ENCODE measurements around the gene CYP20A1. TPM values are rescaled to one million over a fixed set of nuclear protein-coding genes. Genes with fewer than 3 reads are reported as not detected.

The CYP20A1 gene
- total and polyA plus RNA-seq, 2 of the 8 experiments (the other 6 are each of a cell fraction or from before 2014, with no cell fraction given): 6.2 to 21.5 TPM

DNA sequence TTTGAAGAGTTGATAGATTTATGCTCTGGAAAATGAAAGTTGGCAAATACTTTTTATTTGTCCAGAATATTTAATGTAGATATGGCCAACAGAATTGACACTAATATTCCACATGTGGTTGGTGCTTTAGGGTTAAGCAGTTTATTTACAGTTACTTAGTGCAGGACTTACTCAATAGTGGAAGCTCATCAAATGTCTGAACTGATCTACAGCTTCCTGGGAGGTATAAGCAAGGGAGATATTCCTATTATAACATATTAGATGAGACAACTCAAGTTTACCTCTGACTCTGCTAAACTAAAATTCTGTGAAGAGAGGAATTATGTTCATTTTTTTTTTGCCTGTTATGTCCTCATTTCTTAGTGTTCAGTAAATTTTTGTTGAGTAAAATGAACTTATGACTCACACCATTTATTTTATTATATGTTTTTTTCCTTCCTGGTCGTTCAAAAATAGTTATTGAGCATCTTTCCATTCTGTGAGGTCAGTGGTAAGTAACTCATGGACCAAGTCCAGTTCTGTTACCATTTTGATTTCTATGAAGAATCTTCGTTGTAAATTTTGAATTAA, 103.0 kb downstream of the CYP20A1 start:
- no peak overlapping the region for H3K4me3 ChIP-seq (ENCODE audit: extremely low read depth in 1 of 4, insufficient read depth in 2 of 4, low read depth in 3 of 4, low read length in 4 of 4)
- H3K23me2 ChIP-seq (ENCODE audit: low read depth, low read length): no peaks in the 10 kb centered on the region
- H3K14ac ChIP-seq (ENCODE audit: insufficient read length): no peak overlapping the region
- H3K23ac ChIP-seq (ENCODE audit: insufficient read length): no peak overlapping the region
- H3K9ac ChIP-seq (replicated peaks in 1 of 4; ENCODE audit: extremely low read depth in 1 of 4, low read depth in 3 of 4, low read length in 3 of 4): no peak overlapping the region
- DNase-seq (ENCODE audit: low read depth in 1 of 2, low spot score in 2 of 2) (no peak), FAIRE-seq (no peak)
- H4K5ac ChIP-seq (ENCODE audit: insufficient read length, low read depth, low read length): no peak overlapping the region
- no peak overlapping the region for H3K18ac ChIP-seq (ENCODE audit: extremely low read depth, low read length)
- 0 out of 2 replicates have a peak, but pooled peaks cover 4% of the 10 kb centered on the region for H3K79me1 ChIP-seq (ENCODE audit: low read depth, low read length)
- POLR2A ChIA-PET (ENCODE audit: partially characterized antibody): interaction anchor here (0.6 to 4.9 kb wide), 4 partner anchors 8 to 34 kb away, joined by 3 to 40 read pairs (median 4); partner anchors contain the start of gene ABI2
- CTCF ChIA-PET (ENCODE audit: partially characterized antibody): interaction anchor here (1.0 kb wide), 1 partner anchor 13 kb away, joined by 3 read pairs; the partner anchor contains the start of gene ABI2
- no peak overlapping the region for H4K91ac ChIP-seq (replicated peaks; ENCODE audit: insufficient read length, low read length)
- H3K4ac ChIP-seq (replicated peaks; ENCODE audit: insufficient read length, low read depth, low read length): no peak overlapping the region
- H2AK5ac ChIP-seq (ENCODE audit: low read depth, low read length): no peak overlapping the region
- H3K9me3 ChIP-seq (ENCODE audit: insufficient read depth in 2 of 2, low read depth in 1 of 2, low read length in 1 of 2): no peaks in the 10 kb centered on the region
- no peak overlapping the region for H3K4me2 ChIP-seq (ENCODE audit: insufficient read depth in 1 of 2, low read depth in 2 of 2, low read length in 2 of 2)
- no peak overlapping the region for H2BK20ac ChIP-seq (ENCODE audit: low read length)
- H2BK12ac ChIP-seq (ENCODE audit: low read depth, low read length): no peak overlapping the region
- peaks cover 0 to 6% (median 2%) of the 10 kb centered on the region in 4 experiments; a peak in 5 of 8 replicates for H3K36me3 ChIP-seq (ENCODE audit: control insufficient read depth in 2 of 4, insufficient read depth in 4 of 4, low read length in 3 of 4)
- H3K4me1 ChIP-seq (replicated peaks in 1 of 4; ENCODE audit: control insufficient read depth in 3 of 4, insufficient read depth in 4 of 4, low read length in 3 of 4): peaks cover 2 to 10% (median 4%) of the 10 kb centered on the region in 4 experiments
- H3K27ac ChIP-seq (ENCODE audit: low read depth, low read length): no peak overlapping the region
- no peak overlapping the region for H2BK120ac ChIP-seq (replicated peaks; ENCODE audit: low read depth, low read length)
- no peak overlapping the region for H4K8ac ChIP-seq (ENCODE audit: extremely low read depth, insufficient read depth, low read length)
- no peak overlapping the region for H3K56ac ChIP-seq (replicated peaks; ENCODE audit: insufficient read length, low read depth, low read length)
- peaks cover 6 to 93% of the 10 kb centered on the region in 2 experiments; a peak in 3 of 4 replicates for H3K79me2 ChIP-seq (ENCODE audit: control insufficient read depth in 1 of 2, insufficient read depth in 2 of 2, low read length in 2 of 2)
- 76% methylated on average over 2 of the region's 2 CpGs; no CpG with 5 or more reads in 1 of the 2 experiments for WGBS, 2 experiments (ENCODE audit: extremely low coverage in 1 of 2, insufficient coverage in 1 of 2, insufficient read length in 1 of 2, insufficient replicate concordance in 2 of 2, low coverage in 1 of 2, low lambda C conversion rate in 2 of 2, missing lambda C conversion rate in 1 of 2)
- no peak overlapping the region for H2AFZ ChIP-seq (ENCODE audit: low read length)
- no peak overlapping the region for H2BK5ac ChIP-seq (ENCODE audit: low read depth, low read length)
- no peak overlapping the region for H2BK15ac ChIP-seq (ENCODE audit: low read length)
- no peaks in the 10 kb centered on the region for H3K27me3 ChIP-seq (replicated peaks in 1 of 4; ENCODE audit: control insufficient read depth in 3 of 4, extremely low read depth in 1 of 4, insufficient read depth in 3 of 4, low read length in 3 of 4)
- H4K20me1 ChIP-seq (replicated peaks in 1 of 2; ENCODE audit: control insufficient read depth in 1 of 2, insufficient read depth in 2 of 2, low read length in 2 of 2): peaks cover 0 to 7% of the 10 kb centered on the region in 2 experiments
- TF ChIP-seq, protein P1, sequence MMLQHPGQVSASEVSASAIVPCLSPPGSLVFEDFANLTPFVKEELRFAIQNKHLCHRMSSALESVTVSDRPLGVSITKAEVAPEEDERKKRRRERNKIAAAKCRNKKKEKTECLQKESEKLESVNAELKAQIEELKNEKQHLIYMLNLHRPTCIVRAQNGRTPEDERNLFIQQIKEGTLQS (IDR thresholded peaks at IDR 0.05; ENCODE audit: insufficient read depth, low read depth, low read length): no peak
- TF ChIP-seq E2F6 (IDR thresholded peaks at IDR 0.05) (no peak), NANOG (IDR thresholded peaks at IDR 0.05; ENCODE audit: insufficient read depth, low read depth, low read length, poor library complexity, severe bottlenecking) (no peak), ZNF274 (IDR thresholded peaks at IDR 0.05; ENCODE audit: borderline replicate concordance, extremely low read depth, low read length) (no peak), MAFK (IDR thresholded peaks at IDR 0.05; ENCODE audit: low read depth, low read length) (no peak), CEBPB (IDR thresholded peaks at IDR 0.05; ENCODE audit: low read depth, low read length) (no peak), SAP30 (IDR thresholded peaks at IDR 0.05; ENCODE audit: insufficient read depth, insufficient replicate concordance, low read length) (no peak), EZH2 (IDR thresholded peaks at IDR 0.05; ENCODE audit: low read depth, low read length, severe bottlenecking) (no peak), GTF2F1 (IDR thresholded peaks at IDR 0.05; ENCODE audit: borderline replicate concordance, low read depth, low read length) (no peak), RNF2 (IDR thresholded peaks at IDR 0.05; ENCODE audit: borderline replicate concordance, low read depth, low read length, missing control alignments, poor library complexity, severe bottlenecking) (no peak), SP4 (IDR thresholded peaks at IDR 0.05; ENCODE audit: low read length) (no peak)
